HepG2 (cell line): ENCODE measurements around the gene RAC3. TPM values are rescaled to one million over a fixed set of nuclear protein-coding genes. Genes with fewer than 3 reads are reported as not detected.
A peak's percentile ranks its signal among the peaks of the same experiment; 100 is the strongest.

Experiments used
- CBFB ChIP-seq: sonication (generic); formaldehyde crosslinking; IDR thresholded peaks from 2 replicates; pipeline ENCODE4 v1.4.0; 2020; ENCODE audit warnings: missing genetic modification reagents
- ETV5 ChIP-seq: IDR thresholded peaks from 2 replicates; pipeline ENCODE4 v1.6.1; 2018; ENCODE audit warnings: missing biosample characterization, missing genetic modification reagents, inconsistent platforms, borderline replicate concordance
- HDAC6 ChIP-seq: fragments of 200-600 bp; sonication (generic); IDR thresholded peaks from 2 replicates; pipeline ENCODE4 v1.7.0; 2017; ENCODE audit warnings: mild to moderate bottlenecking, antibody characterized with exemption, low read length, low read depth
- PBX2 ChIP-seq: IDR thresholded peaks from 2 replicates; pipeline ENCODE4 v1.6.1; 2016; ENCODE audit warnings: control low read depth
- REST ChIP-seq, 2 experiments: IDR thresholded peaks; 2 replicates each; pipeline ENCODE4 v1.6.1; 2011 to 2012; ENCODE audit warnings: low read length in 2 of 2, borderline replicate concordance in 1 of 2, low read depth in 1 of 2, mild to moderate bottlenecking in 1 of 2, moderate library complexity in 1 of 2
- SALL2 ChIP-seq: sonication (generic); formaldehyde crosslinking; IDR thresholded peaks from 2 replicates; pipeline ENCODE4 v1.8.1; 2023; ENCODE audit warnings: mild to moderate bottlenecking, missing genetic modification reagents, inconsistent platforms
- SMAD1 ChIP-seq: sonication (generic); formaldehyde crosslinking; IDR thresholded peaks from 2 replicates; pipeline ENCODE4 v1.4.0; 2020; ENCODE audit warnings: missing genetic modification reagents, low read depth, mild to moderate bottlenecking, borderline replicate concordance
- SSRP1 ChIP-seq: IDR thresholded peaks from 2 replicates; pipeline ENCODE4 v1.6.1; 2016; ENCODE audit warnings: control low read depth
- TEF ChIP-seq: sonication (generic); formaldehyde crosslinking; IDR thresholded peaks from 2 replicates; pipeline ENCODE4 v1.5.0; 2020; ENCODE audit warnings: missing genetic modification reagents
- TERF1 ChIP-seq: sonication (generic); formaldehyde crosslinking; IDR thresholded peaks from 2 replicates; pipeline ENCODE4 v1.8.0; 2022; ENCODE audit warnings: mild to moderate bottlenecking, missing genetic modification reagents, moderate library complexity
- ZBED4 ChIP-seq: sonication (generic); formaldehyde crosslinking; IDR thresholded peaks from 2 replicates; pipeline ENCODE4 v1.4.0; 2020; ENCODE audit warnings: missing genetic modification reagents, borderline replicate concordance
- ZBTB42 ChIP-seq: sonication (generic); formaldehyde crosslinking; IDR thresholded peaks from 2 replicates; pipeline ENCODE4 v1.5.0; 2020; ENCODE audit warnings: mild to moderate bottlenecking, missing genetic modification reagents
- ZNF138 ChIP-seq: sonication (generic); formaldehyde crosslinking; IDR thresholded peaks from 2 replicates; pipeline ENCODE4 v1.5.0; 2020; ENCODE audit warnings: mild to moderate bottlenecking, low read depth, missing genetic modification reagents
- ZNF205 ChIP-seq: IDR thresholded peaks from 2 replicates; pipeline ENCODE4 v1.6.1; 2018; ENCODE audit warnings: missing biosample characterization, missing genetic modification reagents
- ZNF431 ChIP-seq: sonication (generic); formaldehyde crosslinking; IDR thresholded peaks from 2 replicates; pipeline ENCODE4 v1.9.0; 2022; ENCODE audit warnings: missing genetic modification reagents, low read depth, mild to moderate bottlenecking, borderline replicate concordance
- ZNF605 ChIP-seq: sonication (generic); formaldehyde crosslinking; IDR thresholded peaks from 2 replicates; pipeline ENCODE4 v1.8.0; 2022; ENCODE audit warnings: mild to moderate bottlenecking, missing genetic modification reagents
- ZNF644 ChIP-seq: IDR thresholded peaks from 2 replicates; pipeline ENCODE4 v1.6.1; 2016; ENCODE audit warnings: low read depth
- ZNF7 ChIP-seq: IDR thresholded peaks from 2 replicates; pipeline ENCODE4 v1.6.1; 2016; ENCODE audit warnings: missing biosample characterization, missing genetic modification reagents
- ZNF772 ChIP-seq: sonication (generic); formaldehyde crosslinking; IDR thresholded peaks from 2 replicates; pipeline ENCODE4 v1.5.0; 2020; ENCODE audit warnings: mild to moderate bottlenecking, missing genetic modification reagents
- polyA plus RNA-seq, 8 experiments: library from polyadenylated mRNA; depleted of rRNA in 3 of 8; stranded (reverse) in 7 of 8; unstranded in 1 of 8; fragments of >200 nt; fragmentation: Illumina TruSeq in 4 of 8; extraction: Trizol in 4 of 8; gene quantifications; 2 replicates each; pipeline versions ENCODE4 v1.2.1 to v1.2.3, GENCODE V29; 2011 to 2016; ENCODE audit warnings: low read depth in 4 of 8, missing spikeins in 1 of 8, mixed read lengths in 1 of 8; ENCODE audit not compliant: insufficient read depth in 1 of 8
- total RNA-seq, 5 experiments: library from RNA; depleted of rRNA; stranded (reverse); fragments of >200 nt; fragmentation: Illumina TruSeq; extraction: Trizol; gene quantifications; 2 replicates each; pipeline ENCODE4 v1.2.3, GENCODE V29; 2016; ENCODE audit warnings: low read depth in 1 of 5

Gene RAC3
- total and polyA plus RNA-seq, 2 of the 13 experiments (the other 11 are each of a cell fraction or from before 2014, with no cell fraction given) = 10.5 to 21.3 TPM

- TF ChIP-seq ZBED4 (CRISPR knock-in tag) (peak; percentile 77), CBFB (CRISPR knock-in tag) (peak; percentile 76; the same call in 1 of the 2 replicates), PBX2 (CRISPR knock-in tag) (no peak), ZNF605 (CRISPR knock-in tag) (no peak; the same call in 1 of the 2 replicates), ZNF7 (CRISPR knock-in tag) (peak; percentile 61; the same call in 1 of the 2 replicates), ZNF205 (CRISPR knock-in tag) (peak; percentile 85; the same call in 1 of the 2 replicates), ZNF138 (CRISPR knock-in tag) (no peak; the same call in 1 of the 2 replicates), ZBTB42 (no peak), SMAD1 (peak; percentile 49; the same call in 1 of the 2 replicates), ZNF431 (peak; percentile 92), HDAC6 (peak; percentile 78; the same call in 1 of the 2 replicates), SSRP1 (0 out of 2 replicates have a peak, but pooled peaks have one; percentile 16), TERF1 (CRISPR knock-in tag) (peak; percentile 93; the same call in 1 of the 2 replicates), ZNF772 (CRISPR knock-in tag) (no peak), REST (IDR thresholded peaks at IDR 0.05; ENCODE audit: borderline replicate concordance in 1 of 2, low read depth in 1 of 2, low read length in 2 of 2) (peak in 1 of 2 experiments; percentile 31; a peak in 1 of 4 replicates), ZNF644 (CRISPR knock-in tag) (0 out of 2 replicates have a peak, but pooled peaks have one; percentile 12), ETV5 (CRISPR knock-in tag) (peak; percentile 71; the same call in 1 of the 2 replicates), TEF (CRISPR knock-in tag) (peak; percentile 80; the same call in 1 of the 2 replicates), SALL2 (CRISPR knock-in tag) (peak; percentile 77)
These were observed 39.7 kb upstream of the RAC3 start (continued) for GRCh38 chr17:81991684-81992305.
